Measurements from ENCODE around the gene CDKAL1.

- TF ChIP-seq, protein P1, sequence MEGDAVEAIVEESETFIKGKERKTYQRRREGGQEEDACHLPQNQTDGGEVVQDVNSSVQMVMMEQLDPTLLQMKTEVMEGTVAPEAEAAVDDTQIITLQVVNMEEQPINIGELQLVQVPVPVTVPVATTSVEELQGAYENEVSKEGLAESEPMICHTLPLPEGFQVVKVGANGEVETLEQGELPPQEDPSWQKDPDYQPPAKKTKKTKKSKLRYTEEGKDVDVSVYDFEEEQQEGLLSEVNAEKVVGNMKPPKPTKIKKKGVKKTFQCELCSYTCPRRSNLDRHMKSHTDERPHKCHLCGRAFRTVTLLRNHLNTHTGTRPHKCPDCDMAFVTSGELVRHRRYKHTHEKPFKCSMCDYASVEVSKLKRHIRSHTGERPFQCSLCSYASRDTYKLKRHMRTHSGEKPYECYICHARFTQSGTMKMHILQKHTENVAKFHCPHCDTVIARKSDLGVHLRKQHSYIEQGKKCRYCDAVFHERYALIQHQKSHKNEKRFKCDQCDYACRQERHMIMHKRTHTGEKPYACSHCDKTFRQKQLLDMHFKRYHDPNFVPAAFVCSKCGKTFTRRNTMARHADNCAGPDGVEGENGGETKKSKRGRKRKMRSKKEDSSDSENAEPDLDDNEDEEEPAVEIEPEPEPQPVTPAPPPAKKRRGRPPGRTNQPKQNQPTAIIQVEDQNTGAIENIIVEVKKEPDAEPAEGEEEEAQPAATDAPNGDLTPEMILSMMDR (IDR thresholded peaks at IDR 0.05): no peak
- TF ChIP-seq POLR2A (IDR thresholded peaks at IDR 0.05): no peak
These were observed 435.3 kb downstream of the CDKAL1 start for GRCh38 chr6:20969551-20969950.
